ENCODE results near the gene PGD.

DNA sequence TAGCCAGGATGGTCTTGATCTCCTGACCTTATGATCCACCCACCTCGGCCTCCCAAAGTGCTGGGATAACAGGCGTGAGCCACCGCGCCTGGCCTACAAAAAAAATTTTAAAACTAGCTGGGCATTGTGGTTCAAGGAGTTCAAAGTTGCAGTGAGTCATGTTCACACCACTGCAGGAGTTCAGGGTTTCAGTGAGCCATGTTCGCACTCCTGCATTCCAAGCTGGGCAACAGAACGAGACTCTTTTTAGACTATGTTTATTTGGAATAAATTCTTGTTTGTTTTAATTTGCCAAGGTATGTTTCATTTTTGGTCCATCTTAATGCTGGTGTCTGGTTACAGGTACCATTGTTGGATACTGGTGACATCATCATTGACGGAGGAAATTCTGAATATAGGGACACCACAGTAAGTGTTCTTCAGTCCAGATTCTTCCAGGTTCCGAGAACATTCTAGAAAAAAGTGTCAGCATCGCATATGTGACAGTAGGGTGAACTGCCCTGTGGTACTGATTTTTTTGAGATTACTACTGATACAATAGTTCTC is 3.9 kb downstream of the PGD start:
- TF ChIP-seq EZH2 (IDR thresholded peaks at IDR 0.05; ENCODE audit: borderline replicate concordance, low read depth, low read length, severe bottlenecking) (no peak), CTCF (IDR thresholded peaks at IDR 0.05; ENCODE audit: borderline replicate concordance, extremely low read depth, low read length, poor library complexity, severe bottlenecking) (no peak)
